ENCODE results near the gene AFP.

AFP gene

DNA sequence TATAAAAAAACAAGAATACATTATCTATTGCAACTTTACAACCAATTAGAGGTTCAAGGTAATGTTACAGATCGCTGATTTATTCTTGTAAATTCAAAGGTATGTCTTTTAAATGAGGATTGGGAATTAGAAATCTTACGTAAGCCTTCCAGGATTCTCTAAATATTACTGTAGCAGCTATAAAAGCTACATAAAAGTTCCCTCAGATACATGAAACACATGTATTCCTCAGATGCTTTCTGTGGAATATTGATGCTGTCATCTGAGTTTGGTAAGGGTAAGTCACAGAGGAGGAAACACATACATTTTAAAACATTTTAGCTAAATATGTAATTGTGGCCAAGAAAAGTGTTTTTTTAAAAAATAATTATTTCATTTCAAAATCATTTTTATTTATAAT is 3.4 kb downstream of the AFP start:
- no peak for DNase-seq

DNA sequence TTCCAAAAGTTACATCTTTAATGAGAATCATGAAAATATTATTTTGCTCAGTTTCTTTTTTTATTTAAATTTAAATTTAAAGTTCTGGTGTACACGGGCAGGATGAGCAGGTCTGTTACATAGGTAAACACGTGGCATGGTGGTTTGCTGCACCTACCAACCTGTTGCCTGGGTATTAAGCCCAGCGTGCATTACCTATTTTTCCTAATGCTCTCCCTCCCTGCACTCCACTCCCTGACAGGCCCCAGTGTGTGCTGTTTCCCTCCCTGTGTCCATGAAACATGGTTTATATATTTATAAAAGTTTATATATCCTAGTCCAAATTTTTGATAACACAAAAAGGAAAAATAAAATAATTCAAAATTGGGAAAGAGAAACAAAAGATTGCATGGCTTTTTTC is 4.0 kb downstream of the AFP start:
- no peak for DNase-seq

DNA sequence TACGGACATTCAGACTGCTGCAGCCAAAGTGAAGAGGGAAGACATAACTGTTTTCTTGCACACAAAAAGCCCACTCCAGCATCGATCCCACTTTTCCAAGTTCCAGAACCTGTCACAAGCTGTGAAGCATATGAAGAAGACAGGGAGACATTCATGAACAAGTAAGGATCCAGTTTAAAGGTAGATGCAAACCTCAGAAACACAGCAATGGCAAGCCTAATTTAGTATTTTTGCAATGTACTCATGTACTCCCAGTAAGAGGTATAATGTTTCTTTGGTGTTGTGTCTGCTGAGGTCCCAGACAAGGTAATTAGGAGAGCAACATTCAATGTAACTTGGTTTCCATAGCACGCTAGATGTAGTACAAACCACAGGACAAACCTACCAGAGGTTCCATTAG is 4.6 kb downstream of the AFP start:
- no peak for DNase-seq

DNA sequence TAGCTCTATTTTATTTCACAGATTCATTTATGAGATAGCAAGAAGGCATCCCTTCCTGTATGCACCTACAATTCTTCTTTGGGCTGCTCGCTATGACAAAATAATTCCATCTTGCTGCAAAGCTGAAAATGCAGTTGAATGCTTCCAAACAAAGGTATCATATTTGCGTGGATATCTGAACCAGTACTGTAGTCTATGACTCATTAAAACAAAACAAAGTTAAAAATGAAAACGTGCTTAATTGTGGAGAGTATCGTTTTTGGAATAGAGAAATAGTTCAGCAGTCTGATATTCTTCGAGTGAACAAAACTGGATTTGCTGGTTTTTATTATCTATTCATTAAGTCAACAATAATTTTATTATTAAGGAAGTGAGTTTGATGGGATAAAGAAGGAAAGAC is 6.3 kb downstream of the AFP start:
- no peak for DNase-seq

DNA sequence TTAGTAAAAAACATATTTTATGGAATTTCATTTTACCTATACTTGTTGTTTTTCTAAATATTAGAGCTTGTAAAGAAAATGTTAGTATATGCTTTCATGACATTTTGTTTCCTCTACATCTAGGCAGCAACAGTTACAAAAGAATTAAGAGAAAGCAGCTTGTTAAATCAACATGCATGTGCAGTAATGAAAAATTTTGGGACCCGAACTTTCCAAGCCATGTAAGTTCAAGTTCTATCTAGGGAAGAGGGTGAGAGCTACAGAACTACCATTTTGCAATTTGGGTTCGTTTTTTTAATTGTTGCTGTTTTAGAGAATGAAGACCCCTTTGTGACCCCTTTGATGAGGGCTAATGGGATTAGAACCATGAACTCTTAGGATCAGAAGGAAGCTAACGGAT is 7.2 kb downstream of the AFP start:
- no peak for DNase-seq

DNA sequence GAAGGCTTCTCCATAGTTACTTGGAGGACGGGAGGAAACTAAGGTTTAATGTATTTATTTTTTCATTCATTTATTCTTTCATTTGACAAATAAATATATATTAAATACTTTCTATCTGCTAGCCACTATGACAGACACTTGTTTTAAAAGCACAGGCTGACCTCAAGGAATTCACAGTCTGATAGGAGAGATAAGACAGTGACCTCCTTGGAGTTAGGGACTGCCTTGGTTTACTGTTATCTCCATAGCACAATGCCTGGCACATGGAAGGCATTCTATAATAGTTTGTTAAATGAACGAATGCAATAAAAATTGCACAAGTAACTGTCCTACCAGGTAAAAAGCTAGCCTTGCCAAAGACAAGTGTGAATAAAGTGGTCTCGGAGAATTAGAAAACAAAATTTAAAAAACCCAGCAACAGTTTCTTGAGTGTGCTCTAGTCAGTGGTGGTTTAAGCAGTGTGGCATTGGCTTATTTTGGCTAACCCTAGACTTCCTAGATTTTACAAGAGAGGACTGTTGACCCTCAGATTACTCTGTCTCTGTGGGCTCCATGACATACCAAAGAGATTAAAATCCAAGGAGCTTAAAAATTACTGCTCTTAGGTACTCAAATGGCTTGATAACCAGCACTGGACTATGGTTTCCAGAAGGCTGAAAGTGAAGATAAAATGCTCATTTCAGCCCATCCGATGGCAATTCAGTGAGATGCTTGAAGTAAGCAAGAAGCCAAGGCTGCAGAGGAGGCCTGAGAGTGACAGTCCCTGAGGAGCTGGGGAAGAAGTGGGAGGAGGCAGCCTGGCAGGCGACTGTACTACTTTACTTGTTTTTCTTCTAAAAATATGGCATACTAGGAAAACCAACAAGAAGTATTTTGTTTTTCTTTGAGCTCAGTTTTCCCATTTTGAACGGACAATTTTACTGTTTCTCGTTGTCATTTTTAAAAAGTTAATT is 9.6 kb downstream of the AFP start:
- DNase-seq = no peak

DNA sequence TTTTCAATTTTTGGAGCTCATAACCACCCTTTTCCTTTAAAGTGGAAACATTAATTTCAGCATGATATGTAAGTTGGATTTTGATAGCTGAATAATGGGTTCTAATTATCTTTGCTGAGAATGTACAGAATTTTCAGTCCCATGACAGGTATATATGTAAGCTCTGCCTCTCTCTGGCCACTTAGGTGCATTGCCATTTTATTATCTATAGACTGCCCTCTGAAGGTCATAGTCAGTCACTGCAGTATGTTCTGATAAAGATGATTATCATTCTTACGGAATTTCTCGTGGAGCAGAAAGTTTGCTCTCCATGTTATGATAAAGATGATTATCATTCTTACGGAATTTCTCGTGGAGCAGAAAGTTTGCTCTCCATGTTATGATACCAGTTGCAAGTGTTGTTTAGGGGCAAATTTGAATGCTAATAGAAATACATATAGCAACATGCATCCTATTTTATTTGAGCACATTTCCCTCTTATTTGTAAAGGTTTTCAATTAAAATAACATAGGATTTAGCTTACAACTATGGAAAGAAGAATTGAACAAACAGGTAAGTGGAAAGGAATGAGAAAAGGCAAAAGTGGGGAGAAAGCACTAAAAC is 10.4 kb downstream of the AFP start:
- no peak for DNase-seq

DNA sequence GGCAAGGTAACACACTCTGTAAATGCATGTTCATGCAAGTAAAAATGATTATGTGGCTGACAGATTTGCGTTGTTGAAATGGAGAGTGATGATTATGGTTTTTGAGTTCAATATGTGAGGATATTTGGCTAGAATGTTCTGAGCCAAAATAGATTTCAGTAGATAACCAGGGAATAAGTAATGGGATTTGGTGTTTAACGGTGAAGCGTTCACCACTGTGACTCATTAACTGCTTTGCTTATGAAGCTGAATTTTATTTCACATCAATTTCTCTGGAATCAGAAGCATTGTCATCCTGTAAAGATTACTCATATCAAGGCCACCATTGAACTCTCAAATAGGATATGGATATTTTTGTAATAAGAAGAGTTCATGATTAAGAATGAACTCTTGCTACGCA is 11.7 kb downstream of the AFP start:
- no peak for DNase-seq

DNA sequence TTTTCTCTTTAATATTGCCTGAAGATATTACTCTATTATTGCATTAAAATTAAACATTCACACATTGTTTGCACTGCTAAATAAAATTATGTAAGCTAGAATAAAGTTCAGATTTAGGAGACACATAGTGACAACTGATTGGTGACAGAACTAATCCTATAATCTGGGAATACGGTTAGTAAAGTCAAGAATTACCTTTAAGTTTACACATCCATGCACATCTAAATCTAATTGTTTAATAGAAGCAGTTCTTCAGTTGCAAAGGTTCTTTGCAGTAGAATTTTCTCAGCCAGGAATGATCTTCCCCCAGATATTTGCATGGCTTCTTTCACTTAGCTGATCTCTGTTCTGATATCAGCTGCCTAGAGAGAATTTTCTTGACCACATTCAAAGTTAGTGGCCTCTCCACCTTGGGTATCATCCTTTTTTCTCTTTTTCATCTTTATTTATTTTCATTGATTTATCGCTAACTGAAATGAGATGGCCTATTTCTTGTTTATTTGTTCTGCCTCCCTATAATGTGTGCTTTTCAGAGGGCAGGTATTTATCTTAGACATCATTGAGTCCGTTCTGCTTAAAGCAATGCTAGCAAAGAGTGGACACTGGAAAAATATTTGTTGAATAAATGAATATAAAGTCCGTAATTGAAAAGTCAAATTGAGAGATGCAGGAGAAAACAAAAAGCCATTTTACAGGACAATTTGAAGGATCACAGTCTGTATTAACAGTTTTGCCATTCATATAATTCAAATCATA is 12.6 kb downstream of the AFP start:
- DNase-seq = no peak

DNA sequence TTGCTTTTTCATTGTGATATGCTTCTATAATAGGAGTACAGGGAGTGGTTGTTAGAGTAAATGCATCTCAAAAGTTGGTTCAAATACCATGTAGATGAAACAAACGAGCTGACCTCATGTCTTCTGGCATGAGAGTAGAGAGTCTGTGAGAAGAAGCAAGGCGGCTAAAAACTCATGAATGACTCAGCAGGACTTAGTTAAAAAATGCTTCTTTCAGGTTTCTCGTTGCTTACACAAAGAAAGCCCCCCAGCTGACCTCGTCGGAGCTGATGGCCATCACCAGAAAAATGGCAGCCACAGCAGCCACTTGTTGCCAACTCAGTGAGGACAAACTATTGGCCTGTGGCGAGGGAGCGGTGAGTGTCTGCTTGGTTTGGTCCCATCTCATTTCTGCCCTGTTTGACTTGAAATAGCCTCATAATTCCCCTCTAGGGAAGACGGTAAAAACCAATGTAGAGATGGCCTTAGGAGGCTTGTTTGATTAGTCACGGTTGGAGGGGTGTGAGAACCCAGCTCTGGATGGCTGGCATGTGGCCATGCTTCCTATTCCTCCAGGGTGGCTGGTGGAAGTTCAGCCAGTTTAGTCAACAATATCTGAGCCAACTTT is 14.5 kb downstream of the AFP start:
- DNase-seq = no peak

DNA sequence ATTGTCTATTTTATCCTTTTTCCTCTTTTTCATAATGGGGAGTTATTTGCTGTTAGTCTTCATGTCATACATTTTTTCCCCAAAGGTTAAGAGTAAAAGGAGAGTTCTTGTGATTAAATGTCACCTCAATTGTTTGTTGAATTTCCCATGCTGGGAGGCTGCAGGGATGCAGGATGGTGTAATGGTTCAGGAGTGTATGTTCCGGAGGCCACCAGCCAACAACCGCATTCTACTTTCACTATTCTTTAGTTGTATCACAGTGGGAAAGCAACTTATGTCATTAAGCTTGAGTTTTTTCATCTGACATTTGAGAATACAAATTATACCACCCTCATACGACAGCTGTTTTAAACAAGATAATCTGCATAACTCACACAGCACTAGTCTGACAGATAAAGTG is 15.4 kb downstream of the AFP start:
- no peak for DNase-seq

DNA sequence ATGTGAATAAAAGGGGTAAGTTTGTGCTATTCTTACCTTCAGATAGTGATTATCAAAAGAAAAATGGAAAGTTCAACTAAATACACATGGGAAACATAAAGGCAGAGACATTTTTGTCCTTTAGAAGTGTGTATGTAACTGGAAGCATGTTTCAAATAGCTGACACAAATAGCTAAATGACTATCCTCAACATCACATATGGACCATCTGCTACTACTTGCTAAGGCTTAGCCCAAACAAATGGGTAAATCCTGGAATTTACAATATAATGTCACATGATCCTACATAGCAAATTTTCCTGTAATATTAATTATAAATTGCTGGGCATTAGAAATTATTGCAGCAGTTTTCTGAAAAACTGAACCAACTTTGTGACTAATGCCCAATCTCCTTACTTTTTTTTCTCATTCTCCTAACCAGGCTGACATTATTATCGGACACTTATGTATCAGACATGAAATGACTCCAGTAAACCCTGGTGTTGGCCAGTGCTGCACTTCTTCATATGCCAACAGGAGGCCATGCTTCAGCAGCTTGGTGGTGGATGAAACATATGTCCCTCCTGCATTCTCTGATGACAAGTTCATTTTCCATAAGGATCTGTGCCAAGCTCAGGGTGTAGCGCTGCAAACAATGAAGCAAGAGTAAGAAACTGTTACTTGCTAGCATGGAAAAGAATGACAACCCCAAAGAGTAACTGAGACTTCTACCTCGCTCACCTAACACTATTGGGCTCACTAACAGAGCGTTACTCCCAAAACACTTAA is 16.1 kb downstream of the AFP start:
- DNase-seq = no peak

DNA sequence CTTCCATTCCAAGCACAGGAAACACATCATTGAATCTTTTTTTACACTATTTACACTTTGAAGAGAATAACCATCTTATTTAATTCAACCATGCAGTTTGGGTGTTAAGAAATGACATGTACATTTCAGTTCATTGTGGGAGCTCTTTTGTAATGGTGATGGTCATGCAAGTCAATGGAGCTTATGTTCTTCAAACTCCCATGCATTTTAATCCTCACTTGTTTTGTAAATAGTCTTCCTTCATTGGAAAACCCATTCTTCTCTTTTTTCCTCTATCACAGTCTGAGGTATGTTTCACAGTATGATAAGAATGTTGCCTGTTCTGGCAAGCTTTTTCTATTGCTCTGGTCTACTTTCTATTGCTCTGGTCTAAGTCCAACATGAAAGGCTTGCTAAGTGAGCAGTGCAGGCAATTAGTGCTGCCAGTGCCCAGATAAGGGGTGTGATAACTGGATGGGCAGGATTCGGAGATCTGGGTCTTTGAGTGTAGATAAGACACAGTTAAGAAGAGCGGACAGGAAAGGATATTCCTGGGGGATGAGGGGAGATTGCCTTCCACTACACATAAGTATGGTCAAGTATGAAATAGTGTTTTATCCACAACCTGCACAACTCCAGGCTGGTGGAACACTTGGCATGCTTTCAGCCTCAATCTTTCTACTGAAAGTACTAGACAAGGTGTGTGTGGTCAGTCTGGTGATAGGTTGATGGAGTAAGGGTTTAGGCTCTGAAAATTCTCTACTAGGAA is 17.1 kb downstream of the AFP start:
- no peak for DNase-seq

DNA sequence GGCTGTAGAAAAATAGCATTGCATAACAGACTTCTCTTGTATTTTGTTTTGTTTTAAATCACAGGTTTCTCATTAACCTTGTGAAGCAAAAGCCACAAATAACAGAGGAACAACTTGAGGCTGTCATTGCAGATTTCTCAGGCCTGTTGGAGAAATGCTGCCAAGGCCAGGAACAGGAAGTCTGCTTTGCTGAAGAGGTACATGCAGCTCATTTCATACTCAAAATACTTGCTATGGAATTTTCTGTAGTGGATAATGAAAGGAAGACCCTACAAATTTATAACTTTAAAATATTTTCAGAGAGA is 17.6 kb downstream of the AFP start:
- no peak for DNase-seq

DNA sequence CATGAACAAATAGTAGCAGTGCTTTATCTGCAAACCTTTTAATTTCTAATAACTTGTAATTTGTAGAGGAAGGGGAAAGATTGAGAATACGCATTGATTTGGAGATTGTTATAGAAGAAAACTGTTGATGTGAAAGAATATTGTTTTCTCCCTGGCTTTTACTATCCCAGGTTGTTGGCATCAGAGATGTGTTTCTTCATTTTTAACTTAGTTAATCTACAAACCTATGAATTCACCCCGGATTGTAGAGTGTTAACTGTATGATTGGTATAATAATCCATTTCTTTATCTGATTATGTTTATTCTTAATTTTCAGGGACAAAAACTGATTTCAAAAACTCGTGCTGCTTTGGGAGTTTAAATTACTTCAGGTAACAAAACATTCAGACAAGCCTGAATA is 18.9 kb downstream of the AFP start:
- DNase-seq = no peak

DNA sequence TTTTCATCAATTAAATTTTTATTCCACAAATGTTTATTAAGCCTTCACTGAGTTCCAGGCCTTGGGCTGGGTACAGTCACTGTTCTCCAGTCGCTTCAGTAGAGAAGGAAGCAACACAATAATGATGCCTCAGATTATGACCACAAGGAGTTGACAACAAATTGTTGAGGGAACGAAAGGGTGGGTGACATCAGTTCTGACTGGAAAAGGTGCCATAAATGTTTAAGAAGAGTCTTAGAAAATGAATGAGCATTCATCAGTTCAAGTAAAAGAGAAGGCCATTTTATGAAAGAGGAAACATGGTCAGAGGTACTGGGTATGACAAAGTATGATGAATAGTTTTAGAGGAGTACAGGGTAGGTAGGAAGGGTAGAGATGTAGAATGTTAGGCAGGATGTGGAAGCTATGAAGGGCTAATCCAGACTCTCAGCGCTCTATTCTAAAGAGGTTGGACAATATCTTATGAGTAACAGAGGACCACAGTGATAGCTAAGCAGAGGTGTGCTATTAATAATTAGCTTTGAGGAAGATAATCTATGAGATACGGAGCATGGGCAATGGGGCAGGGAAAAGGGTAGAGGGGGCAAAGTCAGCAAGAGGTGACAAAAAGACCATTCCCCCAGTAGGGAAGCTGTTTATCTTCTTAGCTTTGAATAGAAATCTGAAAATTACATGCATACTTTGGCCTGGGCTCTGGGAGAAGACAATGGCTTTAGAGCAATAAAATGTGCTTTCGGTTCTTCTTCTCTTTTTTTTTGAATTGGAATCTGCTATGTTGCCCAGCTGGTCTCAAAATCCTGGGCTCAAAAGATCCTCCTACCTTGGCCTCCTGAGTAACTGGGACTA is 20.4 kb downstream of the AFP start:
- no peak for DNase-seq

DNA sequence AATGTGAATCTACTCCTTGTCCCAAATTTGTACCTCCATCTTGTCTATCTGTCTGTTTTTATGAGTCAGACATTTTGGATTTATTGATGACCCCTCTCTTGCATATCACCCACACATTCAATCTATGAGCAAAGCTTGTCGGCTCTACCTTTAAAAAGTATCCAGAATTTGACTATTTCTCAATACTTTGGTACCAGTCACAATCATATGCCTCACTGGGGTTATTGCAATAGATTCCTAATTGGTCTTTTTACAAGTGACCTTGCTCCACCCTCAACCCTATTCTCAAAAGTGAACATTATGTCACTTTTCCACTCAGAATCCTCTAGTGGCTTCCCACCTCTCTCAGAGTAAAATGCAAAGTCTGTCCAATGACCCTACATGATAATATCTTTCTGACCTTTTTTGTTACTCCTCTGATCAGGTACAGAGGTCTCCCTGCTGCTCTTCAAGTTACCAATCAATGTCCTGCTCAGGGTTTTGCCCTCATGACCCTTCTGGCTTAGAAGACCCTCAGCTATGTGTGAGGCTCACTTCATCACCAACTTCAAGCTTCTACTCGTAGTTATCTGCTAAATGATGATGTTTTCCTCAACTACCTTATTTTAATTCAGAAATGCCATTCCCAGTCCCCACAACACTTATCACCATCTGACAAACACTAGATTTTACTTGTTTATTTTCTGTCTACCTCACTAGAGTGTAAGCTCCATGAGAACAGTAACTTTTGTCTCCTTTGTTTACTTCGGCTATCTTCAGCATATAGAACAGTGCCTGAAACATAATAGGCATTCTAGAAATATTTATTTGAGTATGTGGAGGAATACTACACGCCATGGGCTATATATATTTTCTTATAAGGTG is 22.4 kb downstream of the AFP start:
- no peak for DNase-seq

DNA sequence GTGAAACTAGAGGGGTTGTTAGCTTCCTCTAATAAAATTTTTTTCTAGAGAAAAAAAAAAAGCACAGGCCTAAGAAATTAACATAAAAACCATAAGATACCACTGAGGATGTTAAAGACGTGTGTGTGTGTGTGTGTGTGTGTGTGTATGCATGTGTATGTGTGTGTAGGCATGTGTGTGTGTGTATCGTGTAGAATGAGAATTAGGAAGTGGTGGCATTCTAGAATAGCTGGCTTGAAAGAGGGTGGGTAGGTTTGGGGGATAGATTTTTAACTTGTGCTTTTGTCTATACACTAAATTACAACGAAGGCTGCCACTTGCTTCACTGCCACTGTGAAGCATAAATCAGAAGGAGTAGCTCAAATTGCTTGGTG is 23.0 kb downstream of the AFP start:
- DNase-seq = no peak

DNA sequence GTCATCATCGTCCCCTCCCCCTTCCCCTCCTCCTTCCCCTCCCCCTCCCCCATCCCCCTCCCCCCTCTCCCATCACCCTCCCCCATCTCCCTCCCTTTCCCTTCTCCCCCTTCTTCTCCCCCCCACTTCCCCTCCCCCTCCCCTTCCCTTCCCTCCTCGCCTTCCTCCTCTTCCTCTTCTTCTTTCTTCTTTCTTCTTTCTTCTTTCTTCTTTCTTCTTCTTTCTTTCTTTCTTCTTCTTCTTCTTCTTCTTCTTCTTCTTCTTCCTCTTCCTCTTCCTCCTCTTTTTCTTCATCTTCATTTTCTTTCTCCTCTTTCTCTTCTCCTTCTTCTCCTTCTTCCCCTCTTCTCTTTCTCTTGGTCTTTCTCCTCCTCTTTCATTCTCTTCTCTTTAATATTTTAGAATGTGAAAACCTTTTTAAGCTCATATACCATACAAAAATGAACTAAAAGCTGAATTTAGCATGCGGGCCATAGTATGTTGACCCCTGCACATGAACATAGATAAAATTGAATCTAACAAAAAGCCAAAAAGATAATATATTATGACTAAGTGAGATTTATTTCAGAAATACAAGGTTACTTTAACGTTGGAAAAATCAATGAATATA is 25.0 kb downstream of the AFP start:
- DNase-seq = no peak

DNA sequence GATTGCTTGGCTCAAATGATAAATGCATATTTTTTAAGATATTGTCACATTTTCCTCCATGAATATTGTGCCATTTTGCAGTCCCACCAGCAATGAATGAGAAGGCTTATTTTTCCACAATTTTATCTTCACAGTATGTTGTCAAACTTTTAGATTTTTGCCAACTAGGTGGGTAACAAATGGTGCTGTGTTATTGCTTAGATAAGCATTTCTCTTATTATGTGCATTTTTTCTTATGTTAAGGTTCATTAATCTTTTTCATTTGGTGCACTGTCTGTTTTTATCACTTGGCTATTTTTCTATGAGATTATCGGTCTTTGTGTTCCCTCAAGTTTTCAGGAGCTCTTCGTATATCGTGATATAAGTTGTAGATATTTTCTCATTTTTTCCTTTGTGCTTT is 32.1 kb downstream of the AFP start:
- DNase-seq = no peak

Data from activated CD4-positive, alpha-beta T cell treated with anti-CD3 and anti-CD28 coated beads, Interleukin-2, amount 50 U/mL, for 1 hour (primary cell).